ENCODE measurements around the gene RNU5D-1. TPM values are rescaled to one million over a fixed set of nuclear protein-coding genes. Genes with fewer than 3 reads are reported as not detected.

The RNU5D-1 gene
- total RNA-seq, 1 donor from 2014 or later, result not detected

Other genes with a start within 250 kb of the RNU5D-1 start
- 3.3 and 3.8 TPM in 2 replicates for gene TMEM53, start 56.7 kb downstream of the RNU5D-1 start, total RNA-seq
- 35.7 and 39.3 TPM in 2 replicates for gene ARMH1, start 56.5 kb downstream of the RNU5D-1 start, total RNA-seq
- gene KIF2C, start 8.7 kb upstream of the RNU5D-1 start, total RNA-seq, result 70.5 and 74.9 TPM in 2 replicates
- 1,696 and 1,713 TPM in 2 replicates for gene RPS8, start 44.4 kb upstream of the RNU5D-1 start, total RNA-seq
- gene BEST4, start 57.0 kb upstream of the RNU5D-1 start, total RNA-seq, result 0.32 and 0.49 TPM in 2 replicates
- 92.2 and 93.2 TPM in 2 replicates for gene PLK3, start 69.2 kb upstream of the RNU5D-1 start, total RNA-seq
- gene DYNLT4, start 76.2 kb upstream of the RNU5D-1 start, total RNA-seq, result 0.46 and 0.49 TPM in 2 replicates
- gene BTBD19, start 77.4 kb upstream of the RNU5D-1 start, total RNA-seq, result 11.9 and 15.0 TPM in 2 replicates
- gene PTCH2, start 112.1 kb upstream of the RNU5D-1 start, total RNA-seq, result 0.98 and 1.3 TPM in 2 replicates

Data from T-helper 1 cell treated with Interleukin-12 subunit alpha and Interleukin-12 subunit beta and Interleukin-4 antibody, amounts not matched to agents 30 ng/mL and 1 ng/mL, for 36 hours (primary cell).